HEK293 (cell line): Measurements from ENCODE around the gene EPN1.

Experiments
- CTCF ChIA-PET: fragments of 350-600 bp; formaldehyde crosslinking; extraction: SDS; loops from one replicate; lab custom pipeline; 2021; ENCODE audit warnings: antibody characterized with exemption; lab: Yijun Ruan, JAX
- POLR2A ChIA-PET: fragments of 300-600 bp; formaldehyde crosslinking; extraction: SDS; loops from one replicate; lab custom pipeline; 2020; ENCODE audit warnings: antibody characterized with exemption, inconsistent platforms; lab: Yijun Ruan, JAX
- H3K27ac ChIP-seq: fragments of 200-500 bp; sonication (Bioruptor generic); 2 replicates; pipeline ENCODE4 v1.5.1; 2014; ENCODE audit warnings: low read depth, low read length, control low read depth, inconsistent platforms; ENCODE audit errors: extremely low read depth
- H3K36me3 ChIP-seq, 2 experiments: fragments of 200-500 bp in 1 of 2; sonication (Bioruptor generic) in 1 of 2; 1 replicate in 1 of 2; 2 replicates in 1 of 2; pipeline ENCODE4 v1.5.1; 2014 to 2017; ENCODE audit warnings: inconsistent platforms in 2 of 2, low read length in 2 of 2; ENCODE audit not compliant: control insufficient read depth in 2 of 2, insufficient read depth in 1 of 2
- H3K4me1 ChIP-seq: fragments of 200-500 bp; sonication (Bioruptor generic); 2 replicates; pipeline ENCODE4 v1.5.1; 2014; ENCODE audit warnings: mild to moderate bottlenecking, low read length, inconsistent platforms; ENCODE audit not compliant: control insufficient read depth, insufficient read depth
- H3K4me3 ChIP-seq: 2 replicates; pipeline ENCODE4 v1.5.1; 2011; ENCODE audit warnings: low read depth, mild to moderate bottlenecking, control low read depth, low read length, moderate library complexity
- H3K9me3 ChIP-seq: fragments of 200-500 bp; sonication (Bioruptor generic); 2 replicates; pipeline ENCODE4 v1.5.1; 2014; ENCODE audit warnings: low read depth, low read length, inconsistent platforms; ENCODE audit not compliant: control insufficient read depth, insufficient read depth
- BCL11A ChIP-seq: fragments of 450-650 bp; formaldehyde crosslinking; IDR thresholded peaks from 2 replicates; pipeline ENCODE4 v1.5.1; 2016; ENCODE audit warnings: low read depth, missing biosample characterization, missing genetic modification characterization
- BCL11B ChIP-seq: fragments of 450-650 bp; formaldehyde crosslinking; IDR thresholded peaks from 2 replicates; pipeline ENCODE4 v1.5.1; 2016; ENCODE audit warnings: low read depth, missing biosample characterization, missing genetic modification characterization
- KLF16 ChIP-seq: fragments of 450-650 bp; formaldehyde crosslinking; IDR thresholded peaks from 2 replicates; pipeline ENCODE4 v1.5.1; 2017; ENCODE audit warnings: missing biosample characterization, missing genetic modification characterization
- PBX3 ChIP-seq: sonication (generic); formaldehyde crosslinking; IDR thresholded peaks from 2 replicates; pipeline ENCODE4 v1.8.1; 2022; ENCODE audit warnings: mild to moderate bottlenecking, moderate library complexity, missing genetic modification reagents
- PRDM10 ChIP-seq: fragments of 450-650 bp; formaldehyde crosslinking; IDR thresholded peaks from 2 replicates; pipeline ENCODE4 v1.5.1; 2016; ENCODE audit warnings: missing biosample characterization, missing genetic modification characterization
- REPIN1 ChIP-seq: fragments of 450-650 bp; formaldehyde crosslinking; IDR thresholded peaks from 2 replicates; pipeline ENCODE4 v1.5.1; 2017; ENCODE audit warnings: missing biosample characterization, missing genetic modification characterization, low read depth
- REST ChIP-seq: fragments of 450-650 bp; formaldehyde crosslinking; IDR thresholded peaks from 2 replicates; pipeline ENCODE4 v1.5.1; 2016; ENCODE audit warnings: missing biosample characterization, missing genetic modification characterization
- ZBTB17 ChIP-seq: fragments of 450-650 bp; formaldehyde crosslinking; IDR thresholded peaks from 2 replicates; pipeline ENCODE4 v1.5.1; 2016; ENCODE audit warnings: missing biosample characterization, missing genetic modification characterization
- ZBTB44 ChIP-seq: fragments of 450-650 bp; IDR thresholded peaks from 2 replicates; pipeline ENCODE4 v1.5.1; 2018; ENCODE audit warnings: missing biosample characterization, mild to moderate bottlenecking, missing genetic modification characterization
- ZNF324 ChIP-seq: fragments of 450-650 bp; formaldehyde crosslinking; IDR thresholded peaks from 2 replicates; pipeline ENCODE4 v1.5.1; 2016; ENCODE audit warnings: missing biosample characterization, missing genetic modification characterization
- ZNF335 ChIP-seq: fragments of 450-650 bp; formaldehyde crosslinking; conservative IDR thresholded peaks from 2 replicates; pipeline ENCODE4 v1.5.1; 2016; ENCODE audit warnings: missing biosample characterization, missing genetic modification characterization
- ZNF341 ChIP-seq: fragments of 450-650 bp; formaldehyde crosslinking; IDR thresholded peaks from 2 replicates; pipeline ENCODE4; 2016; ENCODE audit warnings: low read depth, missing biosample characterization, missing genetic modification characterization
- ZNF354C ChIP-seq: fragments of 450-650 bp; formaldehyde crosslinking; IDR thresholded peaks from 2 replicates; pipeline ENCODE4 v1.5.1; 2016; ENCODE audit warnings: missing biosample characterization, missing genetic modification characterization, low read depth, borderline replicate concordance
- ZNF362 ChIP-seq: fragments of 450-650 bp; formaldehyde crosslinking; IDR thresholded peaks from 2 replicates; pipeline ENCODE4 v1.5.1; 2016; ENCODE audit warnings: missing biosample characterization, missing genetic modification characterization
- ZNF366 ChIP-seq: fragments of 450-650 bp; formaldehyde crosslinking; conservative IDR thresholded peaks from 2 replicates; pipeline ENCODE4 v1.5.1; 2016; ENCODE audit warnings: missing biosample characterization, missing genetic modification characterization
- ZNF37A ChIP-seq: fragments of 450-650 bp; IDR thresholded peaks from 2 replicates; pipeline ENCODE4 v1.5.1; 2018; ENCODE audit warnings: missing biosample characterization, missing genetic modification characterization
- ZNF600 ChIP-seq: fragments of 450-650 bp; formaldehyde crosslinking; IDR thresholded peaks from 2 replicates; pipeline ENCODE4 v1.5.1; 2016; ENCODE audit warnings: missing biosample characterization, missing genetic modification characterization
- ZNF624 ChIP-seq: fragments of 450-650 bp; formaldehyde crosslinking; IDR thresholded peaks from 2 replicates; pipeline ENCODE4 v1.5.1; 2017; ENCODE audit warnings: missing biosample characterization, missing genetic modification characterization
- ZNF670 ChIP-seq: fragments of 450-650 bp; formaldehyde crosslinking; IDR thresholded peaks from 2 replicates; pipeline ENCODE4 v1.5.1; 2016; ENCODE audit warnings: missing biosample characterization, missing genetic modification characterization, low read depth

Gene EPN1

GRCh38 chr19:55646889-55647731, 27.9 kb upstream of the EPN1 start:
- H3K4me1 ChIP-seq, result peaks cover 21% of the 10 kb centered on the region
- peak overlapping the region; percentile 96 for H3K4me3 ChIP-seq
- peak overlapping the region; percentile 93 for H3K27ac ChIP-seq
- ChIA-PET CTCF (interaction anchor here (0.5 to 3.0 kb wide), 12 partner anchors 8 to 186 kb away, joined by 3 to 37 read pairs (median 4); partner anchors contain the start of gene ISOC2), POLR2A (interaction anchor here (0.5 to 3.3 kb wide), 14 partner anchors 7 to 485 kb away, joined by 3 to 16 read pairs (median 6); partner anchors contain the start of genes FIZ1, PPP6R1, U2AF2 and UBE2S)
- no peaks in the 10 kb centered on the region for H3K9me3 ChIP-seq
- peak; percentile 84 for TF ChIP-seq ZNF341
- TF ChIP-seq ZNF366 (tag by site-specific recombination), result 0 out of 2 replicates have a peak, but pooled peaks have one; percentile 20
- TF ChIP-seq ZBTB17 (tag by site-specific recombination), result peak; percentile 48; the same call in 1 of the 2 replicates
- TF ChIP-seq ZNF362 (tag by site-specific recombination), result no peak
- TF ChIP-seq PRDM10, result peak; percentile 81
- H3K36me3 ChIP-seq, result peaks cover 12 to 40% of the 10 kb centered on the region in 2 experiments; a peak in 2 of 3 replicates

- Histone ChIP-seq H3K4me1 (peaks cover 15% of the 10 kb centered on the region), H3K27ac (peak within 1 kb of the TSS; percentile 93), H3K4me3 (peak within 1 kb of the TSS; percentile 96), H3K36me3 (peaks cover 12 to 45% of the 10 kb centered on the region in 2 experiments; a peak in 2 of 3 replicates), H3K9me3 (no peaks in the 10 kb centered on the region)
- ChIA-PET POLR2A (interaction anchor here (0.5 to 1.9 kb wide), 14 partner anchors 9 to 485 kb away, joined by 3 to 10 read pairs (median 5); partner anchors contain the start of genes FIZ1, PPP6R1, UBE2S and ZNF524), CTCF (interaction anchor here (0.5 to 3.0 kb wide), 12 partner anchors 9 to 1220 kb away, joined by 3 to 37 read pairs (median 4); no protein-coding TSS in a partner anchor)
- TF ChIP-seq ZNF324 (peak; percentile 77), BCL11A (tag by site-specific recombination) (no peak), REPIN1 (tag by site-specific recombination) (no peak; the same call in 1 of the 2 replicates), BCL11B (tag by site-specific recombination) (peak; percentile 59; the same call in 1 of the 2 replicates), ZNF600 (tag by site-specific recombination) (no peak), ZNF354C (tag by site-specific recombination) (no peak), ZNF624 (tag by site-specific recombination) (no peak), KLF16 (tag by site-specific recombination) (peak; percentile 79), ZNF670 (no peak), ZNF335 (tag by site-specific recombination) (peak; percentile 76), ZNF37A (no peak), PBX3 (0 out of 2 replicates have a peak, but pooled peaks have one; percentile 31), REST (no peak), ZBTB44 (tag by site-specific recombination) (no peak)
These were observed 27.1 kb upstream of the EPN1 start, which contains the start of gene CCDC106 for GRCh38 chr19:55647732-55648584. Gene CCDC106, plus strand, starts transcription at chr19:55648212. Its CDS starts 835 bp downstream, at chr19:55649047.
